T follicular helper cell (primary cell): Measurements from ENCODE around the gene TRAPPC5.
"Not testable (repeated sequence)": the region's sequence is repeated elsewhere in the genome, so short reads cannot be mapped to it uniquely, and the experiment has no call there.

Source experiments
- DNase-seq: peaks from one replicate; pipeline ENCODE4 v3.0.0-alpha.2; 2020; ENCODE audit warnings: low read depth
- total RNA-seq, 2 experiments: gene quantifications; one replicate each; lab custom pipeline; 2026; lab: John Stamatoyannopoulos, UW

The TRAPPC5 gene
- total RNA-seq: 1.00 to 2.7 reads per million in 2 experiments

DNA sequence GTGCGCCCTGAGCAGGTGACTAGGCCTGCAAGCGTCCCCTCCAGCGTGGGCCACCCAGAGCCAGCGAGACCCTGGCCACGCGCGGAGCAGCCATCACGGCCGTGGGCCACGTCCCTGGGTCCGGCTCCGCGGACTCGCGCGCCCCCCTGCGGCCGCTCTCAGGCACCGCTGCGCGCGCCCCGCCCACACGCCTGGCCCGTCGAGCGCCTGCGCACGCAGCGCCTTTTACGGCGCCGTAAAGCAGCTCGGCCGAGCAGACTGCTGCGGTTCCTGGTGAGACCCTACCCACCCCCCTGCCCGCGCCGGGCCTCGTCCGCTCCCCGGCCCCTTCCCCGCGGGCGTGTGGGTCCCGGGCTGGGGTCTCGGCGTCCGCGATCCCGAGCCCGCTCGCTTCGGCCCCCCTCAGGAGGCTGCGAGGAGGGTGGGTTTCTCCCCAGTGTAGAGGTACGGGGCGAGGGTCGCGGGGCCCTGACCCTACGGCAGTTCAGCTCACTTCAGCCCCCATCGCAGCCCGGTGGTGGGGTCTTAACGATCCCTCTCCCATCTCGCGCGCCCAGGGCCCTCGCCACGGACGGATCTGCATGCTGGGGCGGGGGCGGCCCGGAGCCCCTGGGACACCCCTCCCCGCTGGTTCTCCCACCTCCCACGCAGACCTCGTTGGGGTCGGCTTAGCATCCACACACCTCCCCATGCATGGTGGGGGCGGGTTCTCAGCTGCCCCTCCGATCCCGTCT lies at the start of gene TRAPPC5:
Gene TRAPPC5 (plus strand): TSS at position 228 of the 734 bp plus-strand sequence. CDS start 1,421 bp downstream, outside the sequence.
- peak; percentile 78 for DNase-seq

DNA sequence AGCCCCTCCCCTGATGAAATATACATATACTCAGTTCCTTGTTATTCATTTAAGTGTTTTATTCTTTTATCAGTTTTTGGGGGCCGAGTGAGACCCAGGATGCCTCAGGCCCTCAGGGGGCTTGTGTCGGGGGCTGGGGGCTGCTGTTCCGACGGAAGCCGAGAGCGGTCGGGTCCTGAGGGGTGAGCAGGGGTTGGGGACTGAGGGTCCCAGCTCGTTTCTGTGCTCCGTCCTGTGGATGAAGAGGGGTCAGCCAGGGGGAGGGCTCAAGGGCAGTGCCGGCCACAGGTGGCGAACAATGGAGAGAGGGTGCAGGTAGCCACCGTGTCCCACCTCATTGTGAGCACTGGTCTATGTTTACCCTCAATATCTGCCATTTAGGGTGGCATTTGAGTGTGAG lies 49.1 kb upstream of the TRAPPC5 start:
- no peak for DNase-seq

DNA sequence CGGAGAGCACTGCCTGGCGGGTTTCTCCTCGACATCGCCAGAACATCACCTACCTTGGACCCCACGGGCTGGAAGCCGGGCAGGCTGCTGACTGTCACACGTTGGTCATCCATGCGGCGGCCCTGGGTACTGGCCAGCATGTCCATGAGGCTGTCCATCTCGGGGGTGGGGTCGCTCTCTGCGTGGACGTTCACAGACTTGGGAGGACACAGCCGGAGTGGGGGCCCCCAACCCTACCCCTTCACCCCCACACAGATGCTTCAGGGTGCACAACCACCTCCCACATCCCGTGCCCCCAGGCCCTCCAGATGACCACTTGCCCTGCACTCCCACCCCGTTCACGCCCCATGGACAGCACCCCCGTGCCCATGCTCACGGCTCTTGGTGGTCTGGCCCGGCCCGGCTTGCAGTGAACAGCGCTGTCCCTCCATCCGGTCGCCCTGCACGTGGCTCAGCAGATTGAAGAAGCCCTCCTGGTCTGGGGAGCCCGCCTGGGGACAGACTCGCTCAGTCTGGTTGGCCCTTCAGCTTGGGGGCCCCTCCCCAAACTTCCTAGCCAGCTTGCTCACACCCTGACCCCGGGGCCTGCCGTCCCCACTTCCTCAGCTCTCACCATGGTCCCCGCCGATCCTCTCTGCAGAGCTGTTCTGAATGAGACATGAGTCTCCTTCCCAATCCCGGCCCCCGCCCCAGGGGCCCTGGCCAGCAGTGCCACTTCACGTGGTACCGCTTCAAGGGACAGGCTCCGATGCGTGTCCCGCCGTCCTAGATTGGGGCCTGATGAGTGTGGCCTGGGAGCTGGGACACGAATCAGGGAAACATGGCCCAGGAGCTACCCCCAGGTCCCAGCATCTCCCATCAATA lies 48.1 kb upstream of the TRAPPC5 start:
- DNase-seq: no peak

DNA sequence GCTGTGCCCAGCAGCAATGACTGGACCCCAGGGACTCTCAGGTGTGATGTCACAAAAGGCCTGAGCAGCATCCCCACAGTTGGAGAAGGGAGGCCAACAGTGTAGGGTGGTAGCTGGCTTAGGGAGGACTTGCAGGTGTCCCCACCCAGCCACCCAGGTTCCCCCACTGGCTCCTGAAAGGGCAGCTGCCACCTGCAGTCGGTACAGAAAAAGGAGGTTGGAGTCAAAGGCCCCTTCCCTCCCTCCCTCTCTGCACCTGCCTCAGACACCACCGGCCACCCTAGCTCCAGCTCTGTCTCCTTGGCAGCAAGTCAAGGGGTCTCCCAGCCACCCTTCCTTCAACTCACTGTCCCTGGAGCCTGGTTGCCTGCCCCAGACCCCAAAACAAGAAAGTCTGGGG lies 46.9 kb upstream of the TRAPPC5 start, which contains the start of gene PCP2:
Gene PCP2 (minus strand): TSS at position 22 of the 400 bp plus-strand sequence. CDS start 262 bp downstream, outside the sequence.
- DNase-seq: no peak

DNA sequence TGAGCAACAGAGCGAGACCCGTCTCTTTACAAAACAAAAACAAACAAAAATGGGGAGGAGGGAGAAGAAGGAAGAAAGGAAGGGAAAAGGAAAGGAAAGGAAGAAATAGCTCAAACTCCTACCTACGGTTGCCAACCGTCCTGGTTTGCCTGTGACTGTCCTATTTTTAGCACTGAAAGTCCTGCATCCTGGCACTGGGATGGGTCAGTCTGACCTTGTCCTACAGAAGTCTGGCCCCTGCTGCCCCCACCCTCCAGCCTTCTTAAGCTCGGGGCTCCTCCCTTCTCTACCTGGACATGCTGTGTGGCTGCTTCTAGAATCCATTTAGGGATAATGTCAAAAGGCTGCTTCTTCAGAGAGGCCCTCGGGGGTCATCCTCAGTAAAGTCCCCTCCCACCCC lies 45.0 kb upstream of the TRAPPC5 start:
- no peak for DNase-seq

DNA sequence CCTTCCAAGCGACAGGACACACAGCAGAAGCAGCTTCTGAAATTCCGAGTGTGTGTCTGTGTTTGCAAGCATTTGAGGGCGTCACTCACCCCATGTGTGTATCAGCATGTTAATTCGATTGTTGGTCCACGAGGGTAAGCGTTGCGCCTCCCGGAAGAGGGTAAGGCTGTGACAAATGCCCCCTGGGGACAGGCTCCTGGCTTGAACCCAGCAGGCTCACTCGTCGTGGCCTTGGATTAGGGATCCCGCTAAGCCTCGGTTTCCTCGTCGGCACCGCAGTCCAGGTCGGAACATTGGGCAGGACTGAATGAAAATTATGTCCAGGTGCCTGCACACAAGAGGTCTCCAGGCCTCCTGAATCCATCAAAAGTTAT lies 44.3 kb upstream of the TRAPPC5 start:
- no peak for DNase-seq

DNA sequence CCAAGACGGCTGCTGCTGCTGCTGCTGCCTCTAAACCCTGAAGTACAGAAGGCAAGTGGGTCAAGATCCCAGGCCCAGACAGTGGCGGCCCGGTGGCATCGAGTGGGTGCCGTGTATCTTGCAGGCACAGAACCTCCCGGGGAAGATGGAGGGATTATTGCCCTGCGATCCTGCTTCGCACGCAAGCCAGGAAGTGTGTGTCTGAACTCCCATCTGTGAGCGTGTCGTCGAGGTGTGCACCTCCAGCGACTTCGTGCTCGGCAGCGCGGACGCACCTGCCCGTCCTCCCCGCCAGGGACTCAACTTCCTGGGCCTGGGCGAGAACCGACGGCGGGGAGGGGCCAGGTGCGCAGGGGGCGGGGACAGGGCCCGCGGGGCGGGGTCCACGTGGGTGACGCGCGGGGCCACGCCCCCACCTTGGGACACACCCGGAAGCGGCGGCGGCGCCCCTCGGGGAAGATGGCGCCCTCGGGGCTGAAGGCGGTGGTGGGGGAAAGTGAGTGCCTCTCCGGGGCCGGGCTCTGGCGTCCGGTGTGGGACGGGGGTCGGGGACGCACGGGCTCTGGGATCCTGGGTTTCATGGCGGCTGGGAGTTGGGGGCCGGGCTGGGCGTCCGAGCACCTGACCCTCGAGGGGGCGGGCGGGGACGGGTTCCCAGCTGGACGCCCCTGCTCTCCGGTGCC lies 43.8 kb upstream of the TRAPPC5 start, which contains the start of gene STXBP2:
Gene STXBP2 (plus strand): TSS at position 420 of the 683 bp plus-strand sequence. CDS start 40 bp downstream, at position 460.
- peak; percentile 92 for DNase-seq

DNA sequence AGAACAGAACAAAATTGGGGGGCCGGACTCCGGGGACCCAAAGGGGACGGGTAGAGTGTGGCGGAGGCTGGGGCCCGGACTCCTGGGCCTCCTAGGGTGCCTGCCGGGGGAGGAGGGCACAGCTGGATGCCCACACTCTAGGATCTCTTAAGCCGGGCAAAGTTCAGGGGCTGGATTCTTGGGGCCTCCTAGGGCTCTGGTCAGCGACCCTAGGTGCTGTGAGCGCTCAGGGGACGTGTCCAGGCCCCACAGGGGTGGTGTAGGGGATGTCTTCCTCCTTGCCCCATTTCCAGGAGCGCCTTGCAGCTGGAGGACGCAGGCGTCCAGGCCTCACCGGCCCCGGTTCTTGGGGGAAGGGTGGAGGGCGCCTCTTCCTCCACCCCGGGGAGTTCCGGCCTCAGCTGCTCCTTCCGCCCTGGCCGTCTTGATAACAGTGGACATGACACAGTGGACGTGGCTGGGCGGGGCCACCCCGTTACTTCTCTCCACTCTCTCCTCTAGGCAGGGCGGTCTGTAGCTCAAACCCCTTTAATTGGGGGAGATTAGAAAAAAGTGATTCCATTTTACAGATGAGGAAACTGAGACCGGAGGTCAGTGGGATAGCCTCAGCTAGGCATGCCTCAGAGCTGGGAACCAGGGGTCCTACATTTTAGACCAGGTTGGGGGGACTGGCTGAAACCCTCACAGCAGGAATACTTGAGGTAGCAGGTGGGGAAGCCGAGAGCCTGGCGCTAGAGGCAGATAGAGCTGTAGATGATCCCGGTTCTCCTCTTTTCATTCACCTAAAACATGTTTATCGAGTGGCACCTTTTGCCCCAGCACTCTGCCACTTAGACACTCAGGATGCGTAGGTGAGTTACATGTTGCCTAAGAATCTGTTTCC lies 43.0 kb upstream of the TRAPPC5 start:
- no peak for DNase-seq

DNA sequence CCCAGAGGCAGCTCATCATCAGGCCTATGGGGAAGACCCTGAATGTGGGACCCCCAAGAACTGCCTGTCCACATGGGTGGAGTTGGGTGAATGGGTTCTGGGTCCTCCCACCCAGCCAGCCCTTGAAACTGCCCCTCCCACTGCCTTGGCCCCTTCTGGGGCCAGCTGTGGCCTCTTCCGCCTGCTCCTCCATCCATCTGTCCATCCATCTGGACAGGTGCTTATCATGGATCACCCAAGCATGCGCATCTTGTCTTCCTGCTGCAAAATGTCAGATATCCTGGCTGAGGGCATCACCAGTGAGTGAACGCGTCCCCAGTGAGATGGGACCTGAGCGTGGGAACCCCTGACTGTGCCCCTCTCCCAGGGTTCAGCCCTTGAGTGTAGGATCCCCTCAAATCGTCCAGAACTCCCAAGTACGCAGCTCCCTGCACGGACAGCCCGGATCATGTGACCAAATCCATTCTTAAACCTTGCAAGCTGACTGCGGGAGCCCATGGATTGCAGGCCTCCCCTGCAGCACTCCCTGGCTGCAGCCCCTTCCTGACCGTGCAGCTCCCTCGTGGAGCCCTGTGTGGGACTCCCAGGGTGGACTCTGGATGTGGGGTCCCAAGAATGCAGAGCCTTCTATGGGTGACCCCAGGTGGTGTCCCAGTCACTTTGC lies 41.7 kb upstream of the TRAPPC5 start:
- DNase-seq: no peak

DNA sequence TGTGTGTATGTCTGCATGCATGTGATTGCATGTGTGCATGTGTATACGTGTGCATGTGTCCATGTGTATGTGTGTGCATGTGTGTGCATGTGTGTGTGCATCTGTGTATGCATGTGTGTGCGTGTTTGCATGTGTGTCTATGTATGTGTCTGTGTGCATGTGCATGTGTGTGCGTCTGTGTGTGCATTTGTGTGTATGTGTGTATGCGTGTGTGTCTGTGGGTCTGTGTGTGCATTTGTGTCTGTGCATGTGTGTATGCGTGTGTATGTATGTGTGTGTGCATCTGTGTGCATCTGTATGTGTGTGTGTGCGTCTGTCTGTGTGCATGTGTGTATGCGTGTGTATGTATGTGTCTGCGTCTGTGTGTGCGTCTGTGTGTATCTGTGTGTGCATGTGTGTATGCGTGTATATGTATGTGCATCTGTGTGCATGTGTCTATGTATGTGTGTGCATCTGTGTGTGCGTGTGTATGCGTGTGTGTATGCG lies 40.7 kb upstream of the TRAPPC5 start:
- no peak for DNase-seq

DNA sequence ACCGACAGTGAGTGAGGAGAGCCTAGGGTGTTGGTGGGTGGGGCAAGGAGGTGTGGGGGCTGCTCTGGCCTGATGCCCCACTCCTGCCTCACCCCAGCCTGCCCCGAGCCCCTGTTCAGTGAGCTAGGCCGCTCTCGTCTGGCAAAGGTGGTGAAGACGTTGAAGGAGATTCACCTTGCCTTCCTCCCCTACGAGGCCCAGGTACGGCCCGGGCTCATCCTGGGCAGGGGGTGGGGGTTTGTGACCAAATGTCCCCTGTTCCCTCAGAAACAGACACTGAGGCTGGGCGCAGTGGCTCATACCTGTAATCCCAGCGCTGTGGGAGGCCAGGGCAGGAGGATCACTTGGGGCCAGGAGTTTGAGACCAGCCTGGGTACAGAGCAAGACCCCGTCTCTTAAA lies 39.8 kb upstream of the TRAPPC5 start:
- DNase-seq: no peak

DNA sequence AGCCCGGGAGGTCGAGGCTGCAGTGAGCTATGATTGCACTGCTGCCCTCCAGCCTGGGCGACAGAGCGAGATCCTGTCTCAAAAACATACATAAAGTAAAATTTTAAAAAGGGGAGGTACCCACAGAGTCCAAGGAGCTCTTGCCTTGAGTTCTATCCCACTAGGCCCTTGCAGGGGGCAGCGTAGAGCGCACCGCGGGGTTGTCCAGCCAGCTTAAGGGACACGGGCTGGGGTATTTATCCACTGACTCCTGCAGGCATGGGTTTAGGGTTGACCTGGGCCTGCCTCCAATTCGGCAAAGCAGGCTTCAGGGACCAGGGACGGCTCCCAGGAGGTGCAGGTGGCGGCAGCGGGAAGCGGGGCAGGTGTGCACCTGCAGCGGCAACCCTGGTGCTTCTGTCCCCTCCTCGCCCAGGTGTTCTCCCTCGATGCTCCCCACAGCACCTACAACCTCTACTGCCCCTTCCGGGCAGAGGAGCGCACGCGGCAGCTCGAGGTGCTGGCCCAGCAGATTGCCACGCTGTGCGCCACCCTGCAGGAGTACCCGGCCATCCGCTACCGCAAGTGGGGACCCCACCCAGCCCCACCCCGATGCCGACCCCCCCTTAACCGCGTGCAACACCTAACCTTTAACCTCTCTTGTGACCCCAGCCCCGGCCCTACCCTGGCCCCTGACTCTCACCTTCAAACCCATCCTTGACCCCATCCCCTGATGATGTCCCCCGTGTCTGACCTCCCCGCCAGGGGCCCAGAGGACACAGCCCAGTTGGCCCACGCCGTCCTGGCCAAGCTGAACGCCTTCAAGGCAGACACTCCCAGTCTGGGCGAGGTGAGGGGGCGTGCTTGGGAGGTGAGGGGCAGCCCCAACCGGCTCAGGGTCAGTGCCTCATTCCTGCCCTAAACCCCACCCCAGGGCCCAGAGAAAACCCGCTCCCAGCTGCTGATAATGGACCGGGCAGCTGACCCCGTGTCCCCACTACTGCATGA lies 39.0 kb upstream of the TRAPPC5 start:
- no peak for DNase-seq

DNA sequence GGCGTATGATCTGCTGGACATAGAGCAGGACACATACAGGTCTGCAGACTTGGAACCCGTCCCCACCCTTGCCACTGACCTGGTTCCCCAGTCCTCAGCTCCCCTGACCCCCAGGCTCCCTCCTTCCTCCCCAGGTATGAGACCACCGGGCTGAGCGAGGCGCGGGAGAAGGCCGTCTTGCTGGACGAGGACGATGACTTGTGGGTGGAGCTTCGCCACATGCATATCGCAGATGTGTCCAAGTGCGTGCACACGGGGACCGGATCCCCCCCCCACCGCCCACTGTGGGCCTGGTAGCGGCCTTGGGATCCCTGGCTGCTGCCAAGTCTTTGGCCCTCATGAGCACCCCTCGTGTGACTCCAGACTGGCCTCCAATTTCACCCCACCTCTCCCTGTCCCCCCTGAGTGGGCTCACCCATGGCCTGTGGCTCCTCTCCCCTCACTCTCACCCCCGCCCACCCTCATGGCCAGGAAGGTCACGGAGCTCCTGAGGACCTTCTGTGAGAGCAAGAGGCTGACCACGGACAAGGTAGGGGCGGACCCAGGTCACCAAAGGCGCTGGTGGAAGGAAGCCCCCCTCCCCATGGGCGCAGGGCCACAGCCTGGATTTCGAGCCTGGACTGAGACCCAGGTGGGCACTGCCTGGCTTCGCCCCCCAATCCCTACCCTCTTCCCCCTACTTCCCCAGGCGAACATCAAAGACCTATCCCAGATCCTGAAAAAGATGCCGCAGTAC lies 38.2 kb upstream of the TRAPPC5 start:
- DNase-seq: no peak

DNA sequence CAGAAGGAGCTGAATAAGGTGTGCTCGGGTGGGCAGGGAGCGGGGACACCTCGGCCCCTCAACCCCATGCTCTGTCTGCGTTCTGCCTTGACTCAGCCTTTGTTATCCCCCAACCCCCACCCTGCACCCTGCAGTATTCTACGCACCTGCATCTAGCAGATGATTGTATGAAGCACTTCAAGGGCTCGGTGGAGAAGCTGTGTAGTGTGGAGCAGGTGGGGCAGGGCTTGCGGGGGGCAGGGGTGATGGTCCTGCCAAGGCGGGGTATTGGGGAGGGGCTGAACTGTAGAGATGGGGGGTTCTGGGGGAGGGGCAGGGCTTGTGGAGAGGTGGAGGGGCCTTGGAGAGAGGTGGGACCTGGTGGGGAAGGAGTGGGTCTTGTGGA lies 37.6 kb upstream of the TRAPPC5 start:
- no peak for DNase-seq

DNA sequence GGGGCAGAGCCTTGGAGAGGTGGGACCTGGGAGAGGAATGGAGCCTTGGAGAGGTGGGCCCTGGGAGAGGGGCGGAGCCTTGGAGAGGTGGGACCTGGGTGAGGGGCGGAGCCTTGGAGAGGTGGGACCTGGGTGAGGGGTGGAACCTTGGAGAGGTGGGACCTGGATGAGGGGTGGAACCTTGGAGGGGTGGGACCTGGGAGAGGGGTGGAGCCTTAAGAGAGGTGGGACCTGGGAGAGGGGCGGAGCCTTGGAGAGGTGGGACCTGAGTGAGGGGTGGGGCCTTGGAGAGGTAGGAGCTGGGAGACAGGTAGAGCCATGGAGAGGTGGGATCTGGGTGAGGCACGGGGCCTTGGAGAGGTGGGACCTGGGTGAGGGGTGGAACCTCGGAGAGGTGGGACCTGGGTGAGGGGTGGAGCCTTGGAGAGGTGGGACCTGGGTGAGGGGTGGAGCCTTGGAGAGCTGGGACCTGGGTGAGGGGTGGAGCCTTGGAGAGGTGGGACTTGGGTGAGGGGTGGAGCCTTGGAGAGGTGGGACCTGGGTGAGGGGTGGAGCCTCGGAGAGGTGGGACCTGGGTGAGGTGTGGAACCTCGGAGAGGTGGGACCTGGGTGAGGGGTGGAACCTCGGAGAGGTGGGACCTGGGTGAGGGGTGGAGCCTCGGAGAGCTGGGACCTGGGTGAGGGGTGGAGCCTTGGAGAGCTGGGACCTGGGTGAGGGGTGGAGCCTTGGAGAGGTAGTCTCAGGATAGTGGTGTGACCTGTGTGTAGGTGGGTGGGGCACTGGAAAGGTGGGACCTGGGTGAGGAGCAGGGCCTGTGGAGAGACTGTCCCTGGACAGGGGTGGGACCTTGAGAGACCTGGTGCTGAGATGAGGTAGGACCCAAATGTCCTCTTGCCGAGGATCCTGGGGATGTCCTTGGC lies 36.7 kb upstream of the TRAPPC5 start:
- not testable (repeated sequence) for DNase-seq

DNA sequence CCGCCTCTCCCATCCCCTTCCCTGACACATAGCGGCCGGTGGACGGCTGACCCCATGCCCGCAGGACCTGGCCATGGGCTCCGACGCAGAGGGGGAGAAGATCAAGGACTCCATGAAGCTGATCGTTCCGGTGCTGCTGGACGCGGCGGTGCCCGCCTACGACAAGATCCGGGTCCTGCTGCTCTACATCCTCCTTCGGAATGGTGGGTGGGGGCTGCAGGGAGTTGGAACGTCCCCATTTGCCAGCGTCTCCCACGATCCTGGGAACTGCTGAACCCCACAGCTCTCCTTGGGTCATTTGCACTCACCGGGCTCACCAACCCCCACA lies 36.1 kb upstream of the TRAPPC5 start:
- DNase-seq: no peak

DNA sequence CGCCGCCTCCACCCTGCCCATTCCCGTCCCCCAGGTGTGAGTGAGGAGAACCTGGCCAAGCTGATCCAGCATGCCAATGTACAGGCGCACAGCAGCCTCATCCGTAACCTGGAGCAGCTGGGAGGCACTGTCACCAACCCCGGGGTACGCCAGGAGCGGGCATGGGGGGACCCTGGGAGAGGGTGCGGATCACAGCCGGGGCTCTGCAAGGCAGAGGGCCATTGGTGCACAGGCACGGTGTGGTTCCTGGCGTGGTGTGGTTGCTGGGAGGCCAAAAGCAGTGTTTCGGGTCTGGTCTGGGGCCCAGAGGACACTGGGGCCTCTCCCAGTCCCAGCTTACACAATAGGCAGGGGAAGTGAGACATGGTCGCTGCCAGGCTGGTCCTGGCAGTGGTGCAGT lies 35.5 kb upstream of the TRAPPC5 start:
- DNase-seq: no peak
